Measurements from ENCODE around the gene TMEM108.

The TMEM108 gene

DNA sequence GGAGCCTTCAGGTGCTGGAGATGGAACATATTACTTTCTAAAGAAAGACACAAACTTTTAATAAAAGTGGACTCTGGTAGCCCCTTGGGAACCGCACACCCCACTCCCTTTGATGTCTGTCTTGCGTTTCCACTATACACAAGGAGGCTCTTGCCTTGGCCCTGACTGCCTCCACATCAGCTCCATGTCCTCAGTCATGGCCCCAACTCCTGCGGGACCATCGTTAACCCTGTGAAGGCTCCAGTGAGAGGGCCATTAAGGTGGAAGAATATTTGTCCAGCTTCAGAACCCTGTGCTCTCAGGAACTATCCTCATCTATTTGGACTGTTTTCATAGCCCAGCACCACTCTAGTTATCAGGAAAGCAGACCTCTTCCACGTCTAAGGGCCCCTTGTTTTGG is 345.6 kb downstream of the TMEM108 start:
- TF ChIP-seq, protein P1, sequence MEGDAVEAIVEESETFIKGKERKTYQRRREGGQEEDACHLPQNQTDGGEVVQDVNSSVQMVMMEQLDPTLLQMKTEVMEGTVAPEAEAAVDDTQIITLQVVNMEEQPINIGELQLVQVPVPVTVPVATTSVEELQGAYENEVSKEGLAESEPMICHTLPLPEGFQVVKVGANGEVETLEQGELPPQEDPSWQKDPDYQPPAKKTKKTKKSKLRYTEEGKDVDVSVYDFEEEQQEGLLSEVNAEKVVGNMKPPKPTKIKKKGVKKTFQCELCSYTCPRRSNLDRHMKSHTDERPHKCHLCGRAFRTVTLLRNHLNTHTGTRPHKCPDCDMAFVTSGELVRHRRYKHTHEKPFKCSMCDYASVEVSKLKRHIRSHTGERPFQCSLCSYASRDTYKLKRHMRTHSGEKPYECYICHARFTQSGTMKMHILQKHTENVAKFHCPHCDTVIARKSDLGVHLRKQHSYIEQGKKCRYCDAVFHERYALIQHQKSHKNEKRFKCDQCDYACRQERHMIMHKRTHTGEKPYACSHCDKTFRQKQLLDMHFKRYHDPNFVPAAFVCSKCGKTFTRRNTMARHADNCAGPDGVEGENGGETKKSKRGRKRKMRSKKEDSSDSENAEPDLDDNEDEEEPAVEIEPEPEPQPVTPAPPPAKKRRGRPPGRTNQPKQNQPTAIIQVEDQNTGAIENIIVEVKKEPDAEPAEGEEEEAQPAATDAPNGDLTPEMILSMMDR (conservative IDR thresholded peaks at IDR 0.05; ENCODE audit: control insufficient read depth, insufficient read depth, low read depth, low read length), result no peak
- no peak for DNase-seq (ENCODE audit: low read depth)
- no peak overlapping the region for H3K4me3 ChIP-seq (ENCODE audit: control insufficient read depth, low read depth, low read length)

DNA sequence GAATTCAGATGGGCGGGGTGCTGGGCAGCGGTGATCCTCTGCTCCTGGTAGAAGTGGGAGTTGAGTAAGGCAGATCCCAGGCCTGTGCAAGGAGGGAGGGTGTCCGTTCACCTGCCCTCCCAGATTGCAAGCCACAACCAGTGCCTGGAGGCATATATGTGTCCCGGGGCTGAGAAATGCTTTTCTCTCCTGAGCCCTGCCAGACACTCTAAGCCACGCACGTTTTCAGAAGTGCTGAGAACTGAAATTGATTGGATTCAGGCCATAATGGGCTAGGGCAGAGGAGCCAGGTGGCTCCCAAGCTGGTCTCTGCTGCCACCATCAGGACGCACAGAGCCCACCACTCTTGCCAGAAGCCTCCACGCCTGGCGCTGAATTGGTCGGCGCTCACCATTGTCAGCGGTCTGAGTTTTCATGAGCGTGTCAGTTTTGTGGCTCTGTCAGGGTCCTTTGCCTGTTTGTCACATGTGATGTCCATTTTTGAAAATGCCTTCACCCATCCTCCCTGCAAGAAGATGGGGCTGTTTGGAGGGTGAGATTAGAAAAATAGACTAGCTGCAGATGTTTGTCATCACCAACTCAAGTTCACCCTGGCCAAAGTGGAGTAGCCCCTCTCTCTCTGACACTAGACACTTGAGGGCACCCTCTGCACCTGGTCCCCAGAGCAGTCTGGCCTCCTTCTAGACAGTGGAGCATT is 346.3 kb downstream of the TMEM108 start:
- DNase-seq (ENCODE audit: low read depth), result peak; percentile 43
- TF ChIP-seq, protein P1 (conservative IDR thresholded peaks at IDR 0.05; ENCODE audit: control insufficient read depth, insufficient read depth, low read depth, low read length), result peak; percentile 52
- no peak overlapping the region for H3K4me3 ChIP-seq (ENCODE audit: control insufficient read depth, low read depth, low read length)

DNA sequence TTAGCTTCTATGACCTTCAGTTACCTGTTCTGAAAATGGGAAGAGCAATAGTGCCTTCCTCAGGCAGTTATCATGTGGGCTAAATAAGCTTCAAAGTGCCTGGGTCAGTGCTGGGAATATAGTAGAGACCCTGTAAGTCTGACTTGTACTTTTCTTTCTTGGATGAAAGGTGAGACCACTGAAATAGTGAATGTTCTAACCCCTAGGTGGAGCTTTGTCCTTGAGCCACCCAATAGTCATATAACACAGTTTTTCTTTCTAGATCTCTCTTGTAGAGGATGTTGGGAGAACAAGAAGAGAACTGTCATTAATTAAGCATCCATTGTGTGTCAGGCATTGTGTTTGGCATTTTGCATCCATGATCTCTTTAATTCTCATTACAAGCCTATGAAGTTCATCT is 348.7 kb downstream of the TMEM108 start:
- TF ChIP-seq, protein P1 (conservative IDR thresholded peaks at IDR 0.05; ENCODE audit: control insufficient read depth, insufficient read depth, low read depth, low read length), result no peak
- no peak for DNase-seq (ENCODE audit: low read depth)
- H3K4me3 ChIP-seq (ENCODE audit: control insufficient read depth, low read depth, low read length), result no peak overlapping the region

DNA sequence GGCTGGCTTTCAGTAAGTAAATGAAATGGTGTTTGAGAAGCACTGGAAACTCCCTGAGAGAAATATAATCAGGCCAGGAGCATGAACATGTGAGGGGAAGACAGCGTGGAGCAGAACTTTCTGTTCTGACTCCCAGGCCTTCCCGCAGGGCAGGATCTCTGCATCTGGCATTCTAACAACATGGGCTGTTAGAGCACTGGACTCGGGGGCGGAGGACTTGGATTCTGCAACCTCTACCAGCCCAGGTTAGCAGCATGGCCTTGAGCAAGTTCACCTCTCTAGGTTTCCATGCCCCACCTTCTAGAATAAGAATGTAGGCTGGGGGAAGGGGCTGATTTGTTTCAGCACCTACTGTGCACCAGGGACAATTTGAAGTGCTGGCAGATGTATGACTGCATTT is 349.1 kb downstream of the TMEM108 start:
- no peak overlapping the region for H3K4me3 ChIP-seq (ENCODE audit: control insufficient read depth, low read depth, low read length)
- no peak for DNase-seq (ENCODE audit: low read depth)
- TF ChIP-seq, protein P1 (conservative IDR thresholded peaks at IDR 0.05; ENCODE audit: control insufficient read depth, insufficient read depth, low read depth, low read length), result no peak

DNA sequence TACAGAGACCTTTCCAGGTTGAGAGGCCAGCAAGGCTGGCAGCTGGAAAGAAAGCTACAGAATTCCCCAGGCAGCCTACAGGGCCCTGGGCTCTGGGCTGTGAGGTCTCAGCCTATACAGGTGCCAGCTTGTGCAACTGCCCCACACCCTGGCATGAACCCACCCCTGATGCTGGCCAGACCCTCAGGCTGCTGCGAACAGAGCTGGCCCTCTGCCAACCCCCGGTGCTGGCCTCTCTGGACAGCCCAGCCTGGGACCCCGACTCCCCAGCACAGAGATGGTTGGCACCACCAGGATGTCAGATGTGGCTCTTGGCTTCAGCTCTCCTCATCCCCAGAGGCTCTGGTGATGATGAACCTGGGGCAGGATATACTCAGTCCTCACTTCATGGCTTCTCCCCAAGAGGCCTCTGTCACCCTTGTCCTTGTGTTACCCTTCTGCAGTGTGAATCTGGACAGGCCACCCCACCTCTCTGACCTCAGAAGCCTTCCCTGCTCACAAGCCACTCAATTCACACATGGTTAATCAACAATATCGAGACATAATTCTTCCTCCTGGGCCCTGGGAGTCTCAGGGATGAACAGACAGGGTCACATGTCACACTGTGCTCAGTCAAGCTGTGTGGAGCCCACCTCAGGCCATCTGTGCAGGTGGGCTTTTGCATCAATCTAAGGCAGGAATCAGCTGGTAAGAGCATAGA is 350.7 kb downstream of the TMEM108 start:
- DNase-seq (ENCODE audit: low read depth), result no peak
- no peak overlapping the region for H3K4me3 ChIP-seq (ENCODE audit: control insufficient read depth, low read depth, low read length)
- TF ChIP-seq, protein P1 (conservative IDR thresholded peaks at IDR 0.05; ENCODE audit: control insufficient read depth, insufficient read depth, low read depth, low read length), result no peak

DNA sequence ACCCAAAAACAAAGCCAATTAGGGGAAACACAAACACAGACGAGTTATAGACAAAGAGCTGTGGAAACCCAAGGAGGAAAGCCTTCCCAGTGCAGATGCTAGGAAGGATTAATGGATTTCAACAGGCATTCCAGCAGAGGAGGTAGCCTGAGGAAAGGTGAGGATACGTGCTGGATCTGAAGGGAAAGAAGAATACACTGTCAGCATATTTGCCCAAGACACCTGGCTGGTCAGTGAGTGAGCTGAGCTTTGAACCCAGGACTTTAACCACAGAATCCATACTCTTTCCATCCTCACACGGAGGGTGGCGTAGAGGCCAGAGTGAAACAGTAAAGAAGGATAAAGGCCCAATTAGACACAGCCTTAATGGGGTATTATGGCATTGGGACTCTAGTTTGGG is 352.5 kb downstream of the TMEM108 start:
- TF ChIP-seq, protein P1 (conservative IDR thresholded peaks at IDR 0.05; ENCODE audit: control insufficient read depth, insufficient read depth, low read depth, low read length), result no peak
- DNase-seq (ENCODE audit: low read depth), result no peak
- H3K4me3 ChIP-seq (ENCODE audit: control insufficient read depth, low read depth, low read length), result no peak overlapping the region

Measured in fibroblast of mammary gland (primary cell).